ENCODE data around the gene MORC3. TPM values are rescaled to one million over a fixed set of nuclear protein-coding genes. Genes with fewer than 3 reads are reported as not detected.
"Not testable (repeated sequence)": the region's sequence is repeated elsewhere in the genome, so short reads cannot be mapped to it uniquely, and the experiment has no call there.

Gene MORC3
- total RNA-seq, 1 experiment from 2014 or later: 35.4 TPM

- Histone ChIP-seq H3K4me1 (replicated peaks) (peaks cover 28% of the 10 kb centered on the region), H3K36me3 (peaks cover 83% of the 10 kb centered on the region), H3K27ac (no peak overlapping the region), H3K9me3 (replicated peaks) (no peaks in the 10 kb centered on the region), H3K4me3 (no peak overlapping the region), H3K27me3 (replicated peaks) (no peaks in the 10 kb centered on the region)
- no peak for DNase-seq (ENCODE audit: low read depth in 1 of 2, low spot score in 2 of 2)
Observed at GRCh38 chr21:36347962-36348328, 27.9 kb downstream of the MORC3 start.

GRCh38 chr21:36349315-36349714, 29.3 kb downstream of the MORC3 start:
- H3K27me3 ChIP-seq (replicated peaks): no peaks in the 10 kb centered on the region
- peak overlapping the region; percentile 77; the same call in 1 of the 2 replicates for H3K27ac ChIP-seq
- H3K36me3 ChIP-seq: peaks cover 71% of the 10 kb centered on the region
- no peak overlapping the region for H3K4me3 ChIP-seq
- peaks cover 28% of the 10 kb centered on the region for H3K4me1 ChIP-seq (replicated peaks)
- H3K9me3 ChIP-seq (replicated peaks): no peaks in the 10 kb centered on the region
- DNase-seq (ENCODE audit: low read depth in 1 of 2, low spot score in 2 of 2): no peak

GRCh38 chr21:36350282-36350910, 30.4 kb downstream of the MORC3 start:
- DNase-seq (ENCODE audit: low read depth in 1 of 2, low spot score in 2 of 2): peak; percentile 57 to 83
- H3K4me3 ChIP-seq: no peak overlapping the region
- H3K27ac ChIP-seq: peak overlapping the region; percentile 77
- no peaks in the 10 kb centered on the region for H3K9me3 ChIP-seq (replicated peaks)
- H3K27me3 ChIP-seq (replicated peaks): no peaks in the 10 kb centered on the region
- peaks cover 74% of the 10 kb centered on the region for H3K36me3 ChIP-seq
- H3K4me1 ChIP-seq (replicated peaks): peaks cover 28% of the 10 kb centered on the region

- Histone ChIP-seq H3K27me3 (replicated peaks) (no peaks in the 10 kb centered on the region), H3K27ac (no peak overlapping the region), H3K36me3 (peaks cover 65% of the 10 kb centered on the region), H3K9me3 (replicated peaks) (no peaks in the 10 kb centered on the region), H3K4me3 (no peak overlapping the region), H3K4me1 (replicated peaks) (peaks cover 10% of the 10 kb centered on the region)
- DNase-seq (ENCODE audit: low read depth in 1 of 2, low spot score in 2 of 2): no peak
Observed at GRCh38 chr21:36354918-36355680, 35.1 kb downstream of the MORC3 start.

GRCh38 chr21:36355868-36356267, 35.9 kb downstream of the MORC3 start:
- no peak overlapping the region for H3K4me3 ChIP-seq
- no peaks in the 10 kb centered on the region for H3K9me3 ChIP-seq (replicated peaks)
- DNase-seq (ENCODE audit: low read depth in 1 of 2, low spot score in 2 of 2): no peak
- peaks cover 4% of the 10 kb centered on the region for H3K4me1 ChIP-seq (replicated peaks)
- H3K27me3 ChIP-seq (replicated peaks): no peaks in the 10 kb centered on the region
- peaks cover 71% of the 10 kb centered on the region for H3K36me3 ChIP-seq
- no peak overlapping the region for H3K27ac ChIP-seq

- DNase-seq (ENCODE audit: low read depth in 1 of 2, low spot score in 2 of 2): no peak
- Histone ChIP-seq H3K27me3 (replicated peaks) (no peaks in the 10 kb centered on the region), H3K27ac (no peak overlapping the region), H3K9me3 (replicated peaks) (no peaks in the 10 kb centered on the region), H3K4me1 (replicated peaks) (no peaks in the 10 kb centered on the region), H3K4me3 (no peak overlapping the region), H3K36me3 (peaks cover 85% of the 10 kb centered on the region)
Observed at GRCh38 chr21:36359185-36359584, 39.2 kb downstream of the MORC3 start.

GRCh38 chr21:36369064-36369685, 49.2 kb downstream of the MORC3 start:
- no peak overlapping the region for H3K4me3 ChIP-seq
- H3K9me3 ChIP-seq (replicated peaks): no peaks in the 10 kb centered on the region
- H3K36me3 ChIP-seq: peaks cover 93% of the 10 kb centered on the region
- DNase-seq (ENCODE audit: low read depth in 1 of 2, low spot score in 2 of 2): no peak
- H3K4me1 ChIP-seq (replicated peaks): no peaks in the 10 kb centered on the region
- no peak overlapping the region for H3K27ac ChIP-seq
- H3K27me3 ChIP-seq (replicated peaks): no peaks in the 10 kb centered on the region

GRCh38 chr21:36375994-36376393, 56.0 kb downstream of the MORC3 start:
- peaks cover 68% of the 10 kb centered on the region for H3K36me3 ChIP-seq
- no peaks in the 10 kb centered on the region for H3K9me3 ChIP-seq (replicated peaks)
- no peak for DNase-seq (ENCODE audit: low read depth in 1 of 2, low spot score in 2 of 2)
- H3K4me3 ChIP-seq: no peak overlapping the region
- H3K27me3 ChIP-seq (replicated peaks): no peaks in the 10 kb centered on the region
- H3K27ac ChIP-seq: no peak overlapping the region
- no peaks in the 10 kb centered on the region for H3K4me1 ChIP-seq (replicated peaks)

GRCh38 chr21:36377391-36377842, 57.4 kb downstream of the MORC3 start:
- H3K4me1 ChIP-seq (replicated peaks): no peaks in the 10 kb centered on the region
- no peak overlapping the region for H3K27ac ChIP-seq
- no peaks in the 10 kb centered on the region for H3K9me3 ChIP-seq (replicated peaks)
- DNase-seq (ENCODE audit: low read depth in 1 of 2, low spot score in 2 of 2): no peak
- H3K27me3 ChIP-seq (replicated peaks): no peaks in the 10 kb centered on the region
- H3K36me3 ChIP-seq: peaks cover 55% of the 10 kb centered on the region
- no peak overlapping the region for H3K4me3 ChIP-seq

GRCh38 chr21:36379251-36379650, 59.3 kb downstream of the MORC3 start:
- no peak overlapping the region for H3K4me3 ChIP-seq
- H3K36me3 ChIP-seq: peaks cover 37% of the 10 kb centered on the region
- no peaks in the 10 kb centered on the region for H3K27me3 ChIP-seq (replicated peaks)
- no peak overlapping the region for H3K27ac ChIP-seq
- DNase-seq (ENCODE audit: low read depth in 1 of 2, low spot score in 2 of 2): no peak
- H3K4me1 ChIP-seq (replicated peaks): no peaks in the 10 kb centered on the region
- no peaks in the 10 kb centered on the region for H3K9me3 ChIP-seq (replicated peaks)

- Histone ChIP-seq H3K36me3 (peaks cover 23% of the 10 kb centered on the region), H3K27ac (no peak overlapping the region)
- DNase-seq (ENCODE audit: low read depth in 1 of 2, low spot score in 2 of 2): no peak
Observed at GRCh38 chr21:36381841-36382589, 62.0 kb downstream of the MORC3 start.

GRCh38 chr21:36382722-36383121, 62.7 kb downstream of the MORC3 start:
- DNase-seq (ENCODE audit: low read depth in 1 of 2, low spot score in 2 of 2); H3K27me3 ChIP-seq (replicated peaks); H3K27ac ChIP-seq; H3K4me3 ChIP-seq; H3K4me1 ChIP-seq (replicated peaks); H3K9me3 ChIP-seq (replicated peaks): not testable (repeated sequence)
- peaks cover 20% of the 10 kb centered on the region for H3K36me3 ChIP-seq

More at GRCh38 chr21:36381841-36382589, 62.0 kb downstream of the MORC3 start:
- no peaks in the 10 kb centered on the region for H3K9me3 ChIP-seq (replicated peaks)
- H3K4me3 ChIP-seq: no peak overlapping the region
- no peaks in the 10 kb centered on the region for H3K27me3 ChIP-seq (replicated peaks)
- H3K4me1 ChIP-seq (replicated peaks): peaks cover 7% of the 10 kb centered on the region

GRCh38 chr21:36384885-36385232, 64.9 kb downstream of the MORC3 start:
- Histone ChIP-seq H3K36me3 (peaks cover 23% of the 10 kb centered on the region), H3K27ac (no peak overlapping the region), H3K27me3 (replicated peaks) (no peaks in the 10 kb centered on the region), H3K4me3 (peak overlapping the region; percentile 84), H3K9me3 (replicated peaks) (no peaks in the 10 kb centered on the region), H3K4me1 (replicated peaks) (peaks cover 7% of the 10 kb centered on the region)
- no peak for DNase-seq (ENCODE audit: low read depth in 1 of 2, low spot score in 2 of 2)
